CD4-positive, alpha-beta T cell treated with Interleukin-4 for 4 hours (primary cell): ENCODE measurements around the gene SLC22A6.
"Not testable (repeated sequence)": the region's sequence is repeated elsewhere in the genome, so short reads cannot be mapped to it uniquely, and the experiment has no call there.

Source experiments
- DNase-seq: peaks from one replicate; pipeline ENCODE4 v3.0.0-alpha.2; 2020

The SLC22A6 gene

DNA sequence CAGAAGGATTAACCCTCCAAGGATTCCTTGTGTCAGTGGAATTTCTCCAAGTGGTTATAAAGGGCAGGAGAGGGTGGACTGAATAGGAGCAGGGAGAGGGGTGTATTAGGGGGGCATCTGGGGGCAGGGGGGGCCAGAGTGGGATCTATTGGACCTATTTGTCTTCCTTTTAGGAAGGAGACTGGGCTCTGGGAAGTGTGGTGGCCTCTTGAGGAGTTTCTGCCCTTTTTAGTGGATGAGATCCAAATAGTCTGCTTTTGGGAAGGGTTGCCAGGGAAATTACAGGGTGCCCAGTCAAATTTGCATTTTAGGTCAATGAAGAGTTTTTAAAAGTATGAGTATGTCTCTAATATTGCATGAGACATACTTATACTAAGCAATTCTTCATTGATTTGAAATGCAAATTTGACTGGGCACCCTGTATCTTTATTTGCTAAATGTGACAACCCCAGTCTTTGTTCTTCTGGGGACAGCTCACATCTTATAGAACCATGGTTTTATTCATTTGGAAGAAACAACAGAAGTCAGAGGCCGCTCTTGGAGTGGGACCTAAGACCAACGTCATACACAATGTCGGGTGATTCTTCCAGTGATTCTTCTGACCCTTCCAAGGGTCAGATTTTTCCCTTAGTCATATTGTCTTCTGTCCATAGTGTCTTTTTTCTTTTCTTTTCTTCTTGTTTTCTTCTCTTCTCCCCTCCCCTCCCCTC is 429 bp upstream of the SLC22A6 start:
- no peak for DNase-seq

- DNase-seq = no peak
Measured at GRCh38 chr11:62983536-62984199, 1.1 kb downstream of the SLC22A6 start.

GRCh38 chr11:62981743-62982142 is 3.0 kb downstream of the SLC22A6 start:
- DNase-seq = no peak

- no peak for DNase-seq
Measured at GRCh38 chr11:62980133-62980760, 4.5 kb downstream of the SLC22A6 start.

DNA sequence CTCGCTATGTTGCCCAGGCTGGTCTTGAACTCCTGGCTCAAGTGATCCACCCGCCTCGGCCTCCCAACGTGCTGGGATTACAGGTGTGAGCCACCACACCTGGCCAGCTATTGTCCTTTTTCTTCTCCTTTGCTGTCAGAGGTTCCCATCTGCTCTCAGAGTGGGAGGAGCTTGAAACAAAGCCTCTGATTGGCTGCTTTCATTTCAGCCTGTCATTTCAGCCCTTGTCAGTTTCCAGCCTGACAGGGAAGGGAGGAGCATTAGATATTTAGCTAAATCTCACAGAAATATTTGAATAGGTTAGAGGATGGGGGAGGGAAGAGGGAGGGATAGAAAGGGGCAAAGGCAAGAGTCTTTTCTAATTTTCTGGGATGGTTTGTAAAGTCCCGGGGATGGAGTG is 8.7 kb downstream of the SLC22A6 start:
- DNase-seq = no peak

GRCh38 chr11:62974848-62975522 is 9.8 kb downstream of the SLC22A6 start:
- DNase-seq = no peak

- DNase-seq = no peak
Measured at GRCh38 chr11:62965574-62965973, 19.2 kb downstream of the SLC22A6 start.

DNA sequence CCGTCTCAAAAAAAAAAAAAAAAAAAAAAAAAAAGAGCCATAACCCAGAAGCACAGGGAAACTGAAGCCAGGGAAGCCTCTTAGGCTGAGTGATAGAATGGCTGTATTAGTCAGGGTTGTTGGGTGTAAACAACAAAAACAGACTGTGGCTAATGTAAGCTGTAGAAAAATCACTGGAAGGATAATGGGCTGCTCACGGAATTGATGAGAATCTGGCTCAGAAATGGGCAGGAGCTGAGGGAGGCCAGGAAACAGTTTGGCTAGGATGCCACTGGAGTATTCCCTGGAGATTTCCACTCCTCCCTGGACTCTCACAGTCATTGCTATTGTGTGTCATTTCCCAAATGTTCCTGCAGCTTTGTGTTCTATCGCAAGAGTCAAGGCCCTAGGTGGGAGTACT is 22.4 kb downstream of the SLC22A6 start:
- no peak for DNase-seq

- DNase-seq = no peak
Measured at GRCh38 chr11:62961017-62961570, 23.7 kb downstream of the SLC22A6 start.

DNA sequence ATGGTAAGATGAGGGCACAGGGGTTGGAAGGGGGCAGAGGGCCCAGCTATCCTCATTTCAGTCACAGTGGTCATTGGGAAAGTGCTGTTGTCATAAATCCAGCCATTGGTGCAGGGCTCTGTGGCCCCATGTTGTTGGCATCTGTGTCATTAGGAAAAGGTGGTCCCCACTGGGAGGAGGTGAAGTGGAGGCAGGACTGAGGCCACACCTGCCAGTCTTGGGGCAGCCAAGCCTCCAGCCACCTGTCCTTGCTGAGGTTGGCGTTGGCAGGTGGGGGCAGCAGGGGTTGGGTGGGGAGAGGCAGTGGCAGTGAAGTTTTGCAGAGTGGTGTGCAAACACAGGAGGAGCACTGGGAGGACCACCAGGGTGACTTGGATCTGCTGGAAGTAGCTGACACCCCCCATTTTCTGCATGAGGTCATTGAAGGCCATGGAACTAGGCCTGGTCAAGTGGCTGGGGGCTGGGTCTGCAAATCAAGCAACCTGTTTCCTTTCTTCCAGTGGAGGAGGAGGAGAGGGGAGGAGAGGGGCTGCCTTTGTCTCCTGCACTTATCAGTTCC is 25.3 kb downstream of the SLC22A6 start:
- DNase-seq = no peak

DNA sequence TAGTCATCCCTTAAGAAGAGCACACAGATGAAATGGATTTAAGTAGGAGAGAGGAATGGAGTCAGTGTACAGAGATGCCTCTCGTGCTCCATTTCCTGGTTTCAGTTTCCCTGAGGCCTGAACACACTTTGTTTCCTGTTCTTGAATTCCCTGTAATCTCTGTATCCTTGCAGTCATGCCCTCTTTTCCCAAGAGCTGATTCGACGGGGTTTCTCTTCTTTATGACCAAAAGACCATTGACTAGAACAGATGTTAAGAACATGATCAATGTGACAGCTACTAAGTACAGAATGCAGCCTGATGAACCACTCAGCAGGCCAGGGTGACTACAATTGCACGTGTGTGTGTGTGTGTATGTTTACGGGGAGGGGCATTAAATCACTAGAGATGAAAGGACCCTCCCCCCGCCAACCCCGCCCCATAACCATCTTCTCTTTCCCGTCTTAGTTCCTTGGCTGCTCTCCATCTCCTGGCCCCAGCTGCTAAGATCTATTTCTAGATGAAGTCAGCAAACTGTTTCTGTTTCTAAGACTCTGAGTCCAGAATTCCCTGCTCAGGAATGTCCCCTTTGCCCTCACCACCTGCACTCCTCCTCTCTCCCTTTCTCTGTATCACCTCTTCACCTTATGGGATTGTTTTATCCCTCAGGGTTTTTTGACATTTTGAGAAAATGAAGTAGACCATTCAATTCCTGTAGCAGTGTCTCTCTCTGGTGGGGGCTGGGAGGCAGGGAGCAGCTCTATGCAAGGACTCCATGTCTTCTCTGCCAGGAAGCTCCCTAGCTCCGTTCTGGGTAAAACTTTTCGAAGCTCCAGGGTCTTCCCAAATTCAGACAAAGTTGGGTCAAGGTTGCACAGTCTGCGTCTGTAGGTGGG is 26.0 kb downstream of the SLC22A6 start:
- no peak for DNase-seq

DNA sequence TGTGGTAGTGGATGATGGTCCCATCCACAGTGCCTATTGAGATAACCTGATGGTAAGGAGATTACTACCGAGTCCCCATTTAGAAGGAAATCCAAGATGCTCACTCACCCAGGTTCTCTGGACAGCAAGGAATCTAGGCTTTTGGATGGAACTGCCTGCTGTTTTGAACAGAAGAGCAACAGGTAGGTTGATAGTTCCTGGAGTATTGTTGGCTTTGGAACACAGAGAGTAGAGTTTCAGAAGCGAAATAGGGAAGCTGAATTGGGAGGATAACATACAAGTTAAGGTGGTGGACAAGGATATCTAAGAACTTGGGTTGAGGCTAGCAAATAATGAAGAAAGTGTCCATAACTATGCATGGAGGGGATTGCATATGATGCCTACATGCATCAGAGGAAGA is 27.6 kb downstream of the SLC22A6 start:
- no peak for DNase-seq

DNA sequence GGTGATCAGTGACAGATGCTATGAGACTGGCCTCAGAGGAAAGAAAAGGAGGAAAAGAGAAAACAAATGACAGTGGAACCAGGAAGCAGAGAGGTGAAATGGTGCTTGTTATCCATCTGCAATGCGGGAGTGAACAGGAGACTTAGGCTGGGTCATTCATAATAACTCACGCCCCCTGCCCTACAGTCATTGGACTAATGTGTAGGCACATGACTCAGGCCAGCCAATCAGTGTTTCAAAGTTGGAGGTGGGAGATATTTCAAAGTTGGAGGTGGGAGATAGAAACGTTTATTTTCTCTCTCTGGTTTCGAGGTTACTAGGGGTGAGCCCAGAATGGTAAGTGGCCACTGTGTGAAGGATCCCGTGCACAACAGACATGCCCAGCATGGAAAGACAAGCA is 30.3 kb downstream of the SLC22A6 start:
- no peak for DNase-seq

GRCh38 chr11:62953811-62954210 is 31.0 kb downstream of the SLC22A6 start:
- no peak for DNase-seq

GRCh38 chr11:62948765-62949320 is 35.9 kb downstream of the SLC22A6 start:
- DNase-seq = no peak

DNA sequence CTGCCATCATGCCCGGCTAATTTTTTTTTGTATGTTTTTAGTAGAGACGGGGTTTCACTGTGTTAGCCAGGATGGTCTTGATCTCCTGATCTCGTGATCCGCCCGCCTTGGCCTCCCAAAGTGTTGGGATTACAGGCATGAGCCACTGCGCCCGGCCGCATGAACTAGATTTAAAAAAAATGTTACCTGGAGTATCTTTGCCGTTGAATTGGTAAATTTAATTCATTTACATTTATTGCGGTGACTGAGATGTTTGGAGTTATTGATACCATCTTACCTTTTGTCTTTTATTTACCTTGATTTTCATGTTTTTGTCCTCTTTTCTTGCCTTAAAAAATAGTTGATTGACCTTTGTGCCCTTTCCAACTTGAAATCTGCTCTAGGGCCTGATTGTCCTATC is 39.2 kb downstream of the SLC22A6 start:
- not testable (repeated sequence) for DNase-seq

GRCh38 chr11:62937528-62937927 is 47.2 kb downstream of the SLC22A6 start:
- DNase-seq = not testable (repeated sequence)

DNA sequence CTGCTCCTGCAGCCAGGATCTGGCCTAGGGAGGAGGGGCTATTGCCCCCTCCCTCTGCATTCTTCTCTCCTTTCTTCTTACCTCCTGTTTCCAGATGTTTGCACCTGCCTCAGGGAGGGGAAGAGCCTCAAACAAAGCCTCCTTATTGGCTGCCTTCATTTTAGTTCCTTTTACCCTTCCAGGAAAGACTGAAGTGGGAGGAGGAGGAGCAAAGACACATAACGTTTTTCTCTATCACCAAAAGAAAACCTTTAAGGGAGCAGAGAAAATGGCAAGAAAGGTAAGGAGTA is 50.3 kb downstream of the SLC22A6 start:
- DNase-seq = no peak

DNA sequence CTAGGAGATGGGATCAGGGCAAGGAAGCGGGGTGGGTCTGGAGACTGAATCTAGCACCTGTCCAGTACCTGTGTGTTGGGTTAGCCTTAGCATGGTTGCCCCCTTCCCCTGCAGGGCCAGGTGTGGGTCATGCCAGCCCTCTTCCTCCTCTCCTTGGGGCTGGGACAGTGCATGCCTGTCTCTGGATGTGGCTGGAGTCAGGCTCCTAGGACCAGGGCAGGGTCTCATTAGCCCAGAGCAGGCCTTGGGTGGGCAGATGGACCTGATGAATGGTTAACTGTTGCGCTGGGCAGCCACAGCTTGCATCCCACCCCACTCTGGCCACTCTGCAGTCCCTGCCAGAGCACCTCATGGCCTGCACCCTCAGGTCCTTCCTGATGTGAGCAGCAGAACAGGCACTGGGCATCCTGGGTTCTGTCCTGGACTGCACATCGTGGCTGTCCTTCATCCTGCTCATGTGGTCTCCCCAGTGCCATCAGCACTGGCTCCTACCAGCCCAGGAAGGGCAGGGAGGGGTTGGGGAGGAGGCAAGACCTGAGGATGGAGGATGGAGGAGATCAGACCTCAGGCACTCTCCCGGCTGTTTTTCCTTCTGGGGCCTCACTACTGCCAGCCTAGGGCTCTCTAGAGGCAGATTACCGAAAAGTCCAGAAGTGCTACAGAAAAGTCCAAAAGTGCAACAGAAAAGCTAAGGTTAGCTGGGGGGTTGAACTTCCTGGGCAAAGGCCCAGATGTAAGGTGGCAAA is 50.8 kb downstream of the SLC22A6 start:
- DNase-seq = no peak

DNA sequence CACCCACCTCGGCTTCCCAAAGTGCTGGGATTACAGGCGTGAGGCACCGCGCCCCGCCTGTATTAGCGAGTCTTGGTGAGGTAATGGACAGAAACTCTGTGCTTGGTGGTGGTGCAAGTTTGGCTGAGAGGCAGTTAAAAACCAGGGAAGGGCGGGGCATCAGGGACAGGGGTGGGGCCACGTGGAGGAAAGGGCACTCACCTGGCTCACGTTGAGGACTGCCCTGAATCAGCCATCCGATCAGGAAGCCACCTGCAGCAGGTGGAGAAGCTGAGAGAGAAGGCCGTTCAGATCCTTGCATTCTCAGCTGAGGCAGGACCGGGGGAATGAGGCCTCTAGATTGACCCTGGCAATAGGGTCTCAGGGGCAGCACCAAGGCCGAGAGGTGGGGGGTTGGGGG is 51.5 kb downstream of the SLC22A6 start:
- DNase-seq = no peak
